Activated T-cell treated with anti-CD3 and anti-CD28 coated beads, Interleukin-2, amount 50 U/mL, for 48 hours (primary cell): ENCODE data around the gene ENAH.

Source experiments
- DNase-seq, 2 experiments: peaks; one replicate each; pipeline ENCODE4 v3.0.0-alpha.2; 2020

ENAH gene

DNA sequence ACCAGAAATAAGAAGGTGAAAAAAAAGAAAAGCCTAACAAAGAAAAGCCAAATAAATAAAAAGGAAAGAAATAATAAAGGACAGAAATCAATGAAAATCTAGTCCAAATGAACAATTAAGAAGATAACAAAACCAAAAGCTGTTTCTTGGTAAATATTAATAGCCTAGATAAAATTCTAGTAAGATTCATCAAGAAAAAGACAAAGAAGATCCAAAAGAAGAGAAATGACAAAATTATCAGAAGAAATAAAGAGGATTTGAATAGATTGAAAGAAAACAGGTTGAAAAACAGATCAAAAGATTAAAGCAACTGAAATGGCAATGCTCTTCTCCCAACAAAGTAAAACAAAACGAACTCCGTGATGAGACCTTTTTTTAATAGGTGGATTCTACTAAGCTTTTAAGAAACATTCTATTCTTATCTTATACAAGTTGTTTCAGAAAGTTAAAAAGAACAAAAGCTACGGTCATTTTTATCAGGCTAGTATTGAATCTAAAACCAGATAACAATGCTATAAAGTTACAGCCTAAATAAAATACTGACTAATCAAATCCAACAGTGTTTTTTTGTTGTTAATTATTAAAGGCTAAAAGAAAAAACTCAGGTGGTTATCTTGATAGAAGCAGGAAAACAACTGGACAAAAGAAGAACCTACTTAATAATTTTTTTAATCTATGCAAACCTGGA is 50.9 kb downstream of the ENAH start:
- no peak for DNase-seq

DNA sequence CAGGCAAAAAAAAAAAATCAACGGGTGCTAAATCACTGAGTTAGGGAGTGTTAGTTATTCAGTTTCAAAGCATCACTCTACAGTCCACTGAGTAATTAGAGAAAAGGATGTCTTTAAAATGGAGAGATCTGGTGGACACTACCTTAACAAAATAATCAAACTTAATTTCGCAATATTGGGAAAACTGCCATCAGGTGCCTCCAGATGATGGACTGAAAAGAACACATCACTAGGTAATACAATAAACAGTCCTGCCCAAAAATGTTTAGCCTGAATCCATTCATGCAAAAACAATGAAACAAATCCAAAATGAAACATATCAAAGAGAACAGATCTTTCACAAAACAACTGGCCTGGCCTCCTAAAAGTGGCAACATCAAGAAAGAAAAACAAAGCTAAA is 54.1 kb downstream of the ENAH start:
- DNase-seq, result no peak

DNA sequence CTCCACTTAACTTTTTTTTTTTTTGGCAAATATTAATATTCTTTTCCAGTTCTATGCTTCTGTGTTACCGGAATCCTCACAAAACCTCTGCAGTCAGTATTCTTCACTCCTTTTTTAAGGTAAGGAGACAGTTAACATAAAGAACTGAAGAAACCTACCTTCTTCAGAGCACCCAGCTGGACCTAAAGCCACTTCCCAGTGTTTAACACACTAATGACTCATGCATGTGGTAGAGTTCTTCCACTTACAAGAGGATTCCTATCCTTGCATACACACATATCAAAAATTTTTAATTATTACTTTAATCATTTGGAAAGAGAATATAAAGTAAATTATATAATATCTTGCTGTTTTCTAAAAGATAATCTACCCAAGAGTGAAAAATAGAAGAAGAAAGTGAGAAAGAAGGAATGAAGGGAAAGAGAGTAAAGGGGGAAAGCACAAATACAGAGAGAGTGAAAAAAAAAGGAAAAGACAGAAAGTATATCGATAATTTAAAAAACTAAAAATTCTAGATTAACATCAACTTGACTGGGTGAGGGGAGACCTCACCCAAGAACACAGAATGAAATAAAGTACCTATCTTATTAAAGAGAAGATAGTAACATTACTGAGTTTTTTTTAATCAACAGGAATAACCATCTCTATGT is 54.9 kb downstream of the ENAH start:
- DNase-seq, result no peak

DNA sequence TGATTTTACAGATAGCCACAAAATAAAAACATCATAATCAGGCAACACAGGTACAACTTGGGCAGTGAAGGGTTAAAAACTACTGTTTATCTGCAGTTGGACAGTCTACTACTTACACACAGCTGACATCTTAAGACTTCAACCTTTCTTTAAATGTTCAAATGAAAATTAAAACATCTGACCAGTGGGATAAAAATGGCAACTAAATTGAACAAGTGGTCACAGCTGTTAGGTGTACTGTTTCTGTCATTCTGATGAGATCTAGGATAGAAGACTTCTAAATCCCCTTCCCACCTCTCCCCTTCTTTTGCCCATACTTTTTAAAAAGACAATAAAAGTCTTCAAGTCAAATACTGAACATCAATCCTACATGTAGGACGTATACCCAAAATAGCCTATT is 56.2 kb downstream of the ENAH start:
- DNase-seq, result no peak

DNA sequence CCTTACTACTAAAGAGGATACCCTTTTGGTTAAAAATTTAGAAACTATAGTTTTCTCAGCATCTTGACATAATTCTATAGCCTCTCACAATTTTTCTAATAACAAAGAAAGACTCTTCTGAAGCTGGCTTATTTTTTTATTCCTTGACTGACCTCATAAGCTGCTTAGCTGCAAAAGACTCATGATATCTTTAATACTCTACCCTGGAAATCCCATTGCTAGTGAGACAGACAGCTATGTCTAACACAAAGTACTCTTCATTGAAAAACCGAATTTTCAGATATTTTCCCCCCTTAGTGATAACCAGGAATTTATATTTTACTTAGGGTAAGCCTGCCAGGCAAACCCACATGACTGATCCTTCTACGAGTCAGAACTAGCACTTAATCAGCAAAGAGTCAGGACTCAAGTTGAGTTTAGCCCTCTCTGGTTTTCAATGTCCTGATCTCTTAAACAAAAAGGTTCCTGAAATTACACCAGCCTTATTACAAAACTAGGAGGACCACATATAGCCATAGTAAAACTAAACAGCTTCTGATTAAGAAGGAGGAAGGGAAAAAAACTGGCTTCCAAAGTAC is 56.9 kb downstream of the ENAH start:
- DNase-seq, result no peak

DNA sequence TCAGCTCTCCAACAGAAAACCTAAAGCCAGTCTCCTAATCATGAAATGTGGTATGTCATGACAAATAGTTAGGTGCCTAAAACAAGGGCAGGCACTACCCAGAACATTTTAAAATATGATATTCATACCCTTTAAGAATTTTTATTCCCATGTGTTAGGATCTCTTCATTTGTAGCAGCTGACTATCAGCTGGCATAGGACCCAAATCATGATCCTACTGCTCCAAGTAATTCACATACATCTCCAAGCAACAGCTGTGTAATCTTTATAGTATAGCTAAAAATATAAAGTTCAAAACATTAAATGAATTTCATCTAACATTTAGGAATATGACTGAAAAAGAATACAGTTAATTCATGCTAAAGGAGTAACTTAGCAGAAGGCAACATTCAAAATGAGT is 57.5 kb downstream of the ENAH start:
- DNase-seq, result no peak

DNA sequence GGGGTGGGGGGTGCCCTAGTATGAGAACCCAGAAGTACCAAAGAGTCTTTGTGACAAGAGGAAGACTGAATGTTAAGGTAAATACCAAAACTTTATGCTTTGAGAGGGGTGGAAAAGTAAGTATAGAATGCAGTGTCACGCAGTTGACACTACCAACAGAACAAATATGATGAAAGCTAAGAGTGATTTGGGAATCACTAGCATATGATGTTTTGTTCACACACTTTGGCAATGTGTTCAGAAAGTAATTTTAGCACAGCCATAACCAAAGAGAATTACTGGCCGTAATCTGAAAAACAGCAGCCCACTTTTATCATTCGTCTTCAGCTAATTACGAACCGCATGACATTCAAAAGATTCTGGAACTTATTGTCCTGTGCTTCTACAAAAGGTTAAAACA is 59.5 kb downstream of the ENAH start:
- DNase-seq, result no peak

DNA sequence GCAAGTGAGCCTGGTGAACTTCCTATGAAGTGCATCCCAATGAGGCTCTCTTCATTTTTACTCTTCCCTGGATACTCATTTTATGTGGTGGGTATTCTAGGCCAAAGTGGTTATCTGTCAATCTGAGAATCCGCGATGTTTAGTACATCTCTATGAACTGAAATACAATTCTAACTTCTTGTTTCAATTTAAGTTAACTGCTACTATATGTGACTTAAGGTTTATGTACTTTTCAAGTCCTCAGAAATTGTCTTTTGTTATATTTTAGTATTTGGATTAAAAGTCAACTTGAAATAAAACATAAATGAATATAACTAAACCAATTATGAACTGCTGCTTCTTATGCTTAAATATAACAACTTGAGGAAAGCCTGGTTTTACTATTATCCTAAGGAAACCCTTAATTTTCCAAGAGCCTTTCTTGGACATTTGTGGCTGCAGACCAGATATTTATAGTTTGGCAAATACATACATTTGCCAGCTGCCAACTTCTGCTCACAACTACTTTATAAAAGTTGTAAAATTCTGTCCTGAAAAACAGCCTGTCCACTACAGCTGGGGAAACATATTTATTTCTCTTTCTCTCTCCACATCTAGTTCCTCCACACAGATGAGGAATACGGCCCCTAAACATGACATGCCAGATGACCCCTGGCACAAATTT is 60.4 kb downstream of the ENAH start:
- no peak for DNase-seq

DNA sequence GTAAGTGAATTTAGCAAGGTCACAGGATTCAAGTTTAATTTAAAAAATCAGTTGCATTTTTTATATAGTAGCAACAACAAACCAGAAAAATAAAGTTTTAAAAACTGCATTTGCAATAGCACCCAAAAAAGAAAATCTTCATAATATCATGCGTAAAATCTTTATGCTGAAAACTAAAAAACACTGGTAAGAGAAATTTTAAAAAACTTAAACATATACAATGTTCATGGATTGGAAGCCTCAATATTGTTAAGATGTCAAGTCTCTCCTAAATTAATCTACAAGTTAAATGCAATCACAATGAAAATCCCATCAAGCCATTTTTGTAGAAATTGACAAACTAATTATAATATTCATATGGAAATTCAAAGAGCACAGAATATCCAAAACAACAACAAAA is 65.6 kb downstream of the ENAH start:
- no peak for DNase-seq

DNA sequence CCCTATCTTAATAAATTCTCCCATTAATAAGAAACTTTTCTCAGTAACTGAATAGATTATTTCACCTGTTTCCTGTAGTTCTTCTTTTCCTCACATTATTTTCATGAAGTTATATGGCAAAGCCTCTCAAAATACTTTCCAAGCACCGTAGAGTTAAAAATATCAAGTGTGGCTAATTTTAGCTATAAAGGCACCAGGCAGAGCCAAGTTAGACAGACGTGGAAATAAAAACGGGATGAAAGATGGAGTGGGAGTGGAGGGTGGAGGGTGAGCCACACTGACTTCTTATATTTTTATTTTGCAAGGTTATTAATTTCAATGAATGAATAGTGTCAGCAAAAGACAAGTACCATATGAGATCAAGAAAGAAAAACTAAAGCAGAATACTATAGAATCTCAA is 71.7 kb downstream of the ENAH start:
- no peak for DNase-seq

DNA sequence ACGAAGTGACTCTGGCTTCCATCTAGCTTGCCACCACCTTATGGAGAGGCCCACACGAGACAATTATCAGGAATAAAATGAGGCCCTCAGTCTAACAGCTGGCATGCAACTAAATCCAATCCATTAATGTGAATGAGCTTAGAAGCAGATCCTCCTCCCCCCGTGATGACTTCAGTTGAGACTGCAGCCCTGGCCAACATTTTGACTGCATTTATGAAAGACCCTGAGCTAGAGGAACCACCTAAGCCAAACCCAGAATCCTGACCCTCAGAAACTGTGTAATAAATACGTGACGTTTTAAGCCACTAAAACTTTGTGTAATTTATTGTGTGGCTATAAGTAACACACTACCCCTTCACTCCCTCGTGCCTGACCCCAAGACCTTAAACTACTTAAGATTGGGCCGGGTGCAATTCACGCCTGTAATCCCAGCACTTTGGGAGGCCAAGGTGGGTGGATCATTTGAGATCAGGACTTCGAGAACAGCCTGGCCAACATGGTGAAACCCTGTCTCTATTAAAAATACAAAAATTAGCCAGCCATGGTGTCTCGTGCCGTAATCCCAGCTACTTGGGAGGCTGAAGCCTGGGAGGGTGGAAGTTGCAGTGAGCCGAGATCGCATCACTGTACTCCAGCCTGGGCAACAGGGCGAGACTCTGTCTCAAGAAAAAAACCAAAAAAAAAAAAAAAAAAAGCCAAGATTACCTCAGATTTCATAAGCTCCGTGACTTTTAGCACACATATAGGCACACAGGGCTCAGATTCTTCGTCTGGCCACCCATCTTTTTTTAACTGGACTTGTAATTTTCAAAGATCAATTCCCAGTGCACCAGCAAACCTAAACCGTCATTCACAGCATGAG is 72.5 kb downstream of the ENAH start:
- no peak for DNase-seq

DNA sequence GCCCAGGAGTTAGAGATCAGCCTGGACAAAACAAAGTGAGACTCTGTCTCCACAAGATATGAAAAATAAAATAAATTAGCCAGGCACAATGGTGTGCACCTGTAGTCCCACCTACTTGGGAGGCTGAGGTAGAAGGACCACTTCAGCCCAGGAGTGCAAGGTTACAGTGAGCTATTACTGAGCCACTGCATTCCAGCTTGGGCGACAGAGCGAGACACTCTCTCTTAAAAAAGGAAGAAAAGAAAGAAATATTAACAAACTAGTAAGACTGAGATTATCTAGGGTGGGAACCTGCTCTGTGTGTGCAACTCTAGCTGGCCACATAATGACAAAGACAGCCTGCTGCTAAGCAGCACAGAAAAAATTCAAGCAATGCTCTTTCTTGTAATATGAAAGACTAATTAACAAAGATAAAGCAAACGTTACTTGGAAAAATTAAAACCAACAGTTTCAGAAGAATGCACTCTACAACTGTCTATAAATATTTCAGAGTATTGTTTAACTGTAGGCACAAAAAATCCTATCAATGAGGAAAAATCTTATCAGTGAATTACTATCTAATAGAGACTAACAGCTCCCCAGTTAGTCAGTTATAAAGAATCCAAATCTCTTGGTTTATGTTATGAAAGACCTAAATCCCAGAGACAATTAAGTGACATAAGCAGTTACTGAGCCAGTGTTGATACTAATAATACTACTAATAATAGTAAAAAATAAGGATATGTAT is 74.5 kb downstream of the ENAH start:
- no peak for DNase-seq

DNA sequence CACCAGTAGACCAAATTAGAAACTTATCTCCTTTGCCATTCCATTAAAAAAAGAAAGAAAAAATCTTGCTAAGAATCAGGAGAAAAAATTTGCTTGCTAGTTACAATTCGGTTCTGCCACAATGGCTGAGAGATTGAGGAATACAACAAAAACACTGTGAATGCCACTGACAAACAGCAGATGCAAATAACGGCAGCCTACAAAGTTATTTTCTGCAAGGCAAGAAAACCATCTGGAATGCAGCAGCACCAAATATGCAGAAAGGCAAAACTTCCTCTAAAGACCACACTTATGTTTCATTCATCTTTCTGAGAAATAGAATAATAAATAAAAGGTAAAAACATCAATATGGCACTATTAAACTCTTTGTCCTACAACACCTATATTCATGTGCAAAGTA is 75.7 kb downstream of the ENAH start:
- DNase-seq, result no peak

DNA sequence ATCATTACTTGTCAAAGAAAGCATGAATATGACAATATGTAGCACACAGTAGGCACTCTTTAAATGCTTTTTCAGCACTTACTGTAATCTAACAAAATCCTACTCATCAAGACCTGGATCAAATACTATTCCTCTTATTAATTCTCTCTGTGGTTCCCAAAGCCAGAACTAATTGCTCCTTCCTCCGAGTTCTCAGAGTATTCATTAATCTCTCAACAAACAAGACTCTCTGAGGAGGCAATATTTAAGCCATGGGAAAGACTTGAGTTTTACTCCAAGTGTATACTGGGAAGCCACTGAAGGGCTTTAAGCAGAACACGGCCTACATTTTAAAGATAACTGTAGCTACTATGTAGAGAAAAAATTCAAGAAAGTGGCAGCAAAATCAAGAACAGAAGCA is 79.7 kb downstream of the ENAH start:
- DNase-seq, result no peak

DNA sequence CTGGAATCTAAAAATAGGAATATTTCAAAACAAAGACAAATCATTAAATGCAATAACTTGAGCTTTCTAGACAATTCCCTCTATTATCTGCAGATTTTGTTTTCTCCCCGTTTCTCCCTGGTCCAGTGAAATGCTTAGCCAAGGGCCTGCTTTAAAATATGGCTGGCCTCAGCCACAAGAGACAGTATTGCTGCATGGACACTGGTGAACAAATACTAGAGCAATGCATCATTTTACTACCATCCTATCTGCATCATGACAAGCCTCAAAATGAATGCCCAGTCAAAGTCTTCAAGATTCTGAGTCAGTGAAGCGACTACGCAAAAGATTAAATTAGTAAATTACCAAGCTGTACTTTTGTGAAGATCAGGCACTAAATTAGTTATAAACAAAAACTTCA is 80.5 kb downstream of the ENAH start:
- DNase-seq, result no peak

DNA sequence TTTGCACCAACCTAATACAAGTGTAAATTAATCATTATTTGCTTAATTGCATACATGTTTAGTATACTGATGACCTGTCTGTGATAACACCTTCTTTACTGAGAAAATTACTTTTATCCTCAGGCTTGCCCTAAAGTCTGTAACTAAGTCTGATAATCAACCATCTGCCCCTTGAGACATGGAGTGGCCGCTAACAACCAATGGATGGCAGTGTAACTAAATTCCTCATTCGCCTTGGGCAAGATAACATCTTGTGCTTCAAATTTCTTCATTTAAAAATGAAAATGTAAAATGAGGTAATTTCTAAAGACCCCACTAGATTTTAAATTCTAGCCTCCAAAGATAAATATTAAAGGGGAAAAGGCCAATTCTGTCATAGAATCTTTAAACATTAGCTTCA is 85.1 kb downstream of the ENAH start:
- DNase-seq, result no peak

DNA sequence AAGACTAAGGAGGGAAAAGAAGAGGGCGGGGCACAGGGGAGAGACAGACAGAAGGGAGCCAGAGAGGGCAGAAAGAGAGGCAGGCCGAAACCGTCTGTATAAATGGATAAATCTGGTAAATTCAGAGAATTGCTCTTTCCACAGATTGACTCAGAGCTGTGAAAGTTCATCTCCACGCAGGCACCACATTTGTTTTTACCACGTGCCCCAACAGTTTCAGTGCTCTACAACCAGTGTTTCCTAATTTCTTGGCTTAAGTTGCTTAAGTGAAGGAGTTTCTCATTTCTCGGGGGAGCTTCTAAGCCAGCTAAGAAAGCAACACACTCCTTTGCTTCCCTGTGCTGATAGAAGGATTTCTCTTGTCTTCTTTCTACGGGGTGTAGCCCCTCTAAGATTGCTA is 87.1 kb downstream of the ENAH start:
- DNase-seq, result no peak

DNA sequence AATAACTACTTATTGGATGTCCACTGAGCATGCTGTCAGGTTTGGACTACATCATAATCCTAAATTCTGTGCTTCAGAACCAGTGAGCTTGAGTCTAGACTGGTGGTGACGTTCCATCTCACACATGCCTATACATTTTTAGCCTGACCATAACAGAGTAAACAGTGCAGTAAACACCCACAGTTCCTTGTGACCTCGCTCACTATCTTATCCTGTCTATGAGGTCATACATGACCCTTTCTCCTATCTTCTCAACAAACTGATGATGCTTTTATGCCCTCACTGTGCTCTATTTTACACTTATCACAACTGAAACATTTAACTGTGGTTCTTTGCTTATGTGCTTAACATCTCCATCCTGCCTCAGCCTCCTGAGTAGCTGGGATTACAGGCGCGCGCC is 91.2 kb downstream of the ENAH start:
- DNase-seq, result no peak

DNA sequence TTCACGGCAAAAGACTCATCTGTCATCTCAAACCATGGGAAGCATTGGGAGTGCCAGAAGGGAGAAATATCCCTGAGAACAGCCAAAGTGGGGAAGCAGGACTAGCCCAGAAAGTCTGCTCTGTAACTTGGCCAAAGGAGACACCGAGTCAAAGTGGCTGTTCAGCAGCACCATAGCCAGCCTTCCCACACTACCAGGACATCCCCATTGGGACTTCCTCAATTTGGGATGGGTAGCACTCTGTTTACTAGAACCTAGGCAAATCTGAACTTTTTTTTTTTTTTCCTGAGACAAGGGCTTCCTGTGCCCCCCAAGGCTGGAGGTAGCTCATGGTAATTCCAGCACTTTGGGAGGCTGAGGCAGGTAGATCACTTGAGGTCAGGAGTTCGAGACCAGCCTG is 93.0 kb downstream of the ENAH start:
- DNase-seq, result no peak

DNA sequence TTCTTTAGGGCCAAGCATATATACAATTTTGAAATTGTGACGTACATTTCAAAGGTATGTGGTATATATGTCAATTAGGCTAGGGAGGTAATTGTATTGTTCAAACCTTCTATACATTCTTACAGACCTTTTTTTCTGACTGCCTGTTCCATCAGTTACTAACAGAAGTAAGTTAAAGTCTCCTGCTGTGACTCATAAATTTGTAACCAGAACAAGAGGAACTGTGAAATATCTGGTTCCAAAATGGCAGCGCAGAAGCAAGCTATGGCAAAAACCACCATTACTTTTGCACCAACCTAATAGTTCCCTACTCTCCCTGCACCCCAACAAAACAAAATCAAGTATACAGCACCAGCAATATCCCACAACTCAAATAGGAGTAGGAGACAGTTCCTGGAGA is 93.6 kb downstream of the ENAH start:
- DNase-seq, result no peak

DNA sequence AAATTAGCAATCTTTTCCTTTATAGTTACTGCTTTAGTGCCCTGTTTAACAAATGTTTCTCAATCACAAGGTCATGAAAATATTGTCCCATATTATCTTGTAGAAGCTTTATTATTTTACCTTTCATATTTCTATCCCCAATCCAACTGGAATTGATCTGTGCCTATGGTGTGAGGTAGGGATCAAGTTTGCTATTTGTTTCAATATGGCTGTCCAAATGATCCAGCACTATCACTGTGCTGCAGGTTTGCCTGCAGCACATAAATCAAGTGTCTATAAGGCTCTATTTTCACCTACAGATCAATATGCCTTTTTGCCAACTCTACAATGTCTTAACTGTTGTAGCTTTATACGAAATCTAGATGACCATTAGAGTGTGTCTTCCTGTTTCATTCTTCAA is 96.2 kb downstream of the ENAH start:
- no peak for DNase-seq

DNA sequence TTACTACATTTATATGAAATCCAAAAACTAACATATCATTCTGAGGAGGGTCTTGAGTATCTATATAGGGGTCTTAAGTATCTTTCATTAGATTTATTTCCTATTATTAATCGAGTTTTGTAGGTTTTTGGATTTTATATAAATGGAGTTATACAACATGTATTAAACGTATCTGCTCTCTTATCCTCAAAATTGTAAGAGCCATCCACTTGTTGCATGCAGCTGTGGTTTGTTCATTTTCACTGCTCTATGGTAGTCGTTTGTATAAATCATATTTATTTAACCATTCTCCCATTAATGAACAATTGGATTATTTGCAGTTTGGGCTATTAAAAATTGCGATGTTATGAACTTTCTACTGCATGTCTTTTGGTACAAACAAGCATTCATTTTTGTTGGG is 97.1 kb downstream of the ENAH start:
- no peak for DNase-seq
